HG03469 (cell line): ENCODE measurements around the gene MTHFD1L.

Experiments used
- ATAC-seq: cut with Tn5 transposase; IDR thresholded peaks from one replicate; pipeline ENCODE4 v1.9.1; 2021; ENCODE audit warnings: mild to moderate bottlenecking, moderate library complexity, moderate number of reproducible peaks; ENCODE audit not compliant: unreplicated experiment

Gene MTHFD1L

DNA sequence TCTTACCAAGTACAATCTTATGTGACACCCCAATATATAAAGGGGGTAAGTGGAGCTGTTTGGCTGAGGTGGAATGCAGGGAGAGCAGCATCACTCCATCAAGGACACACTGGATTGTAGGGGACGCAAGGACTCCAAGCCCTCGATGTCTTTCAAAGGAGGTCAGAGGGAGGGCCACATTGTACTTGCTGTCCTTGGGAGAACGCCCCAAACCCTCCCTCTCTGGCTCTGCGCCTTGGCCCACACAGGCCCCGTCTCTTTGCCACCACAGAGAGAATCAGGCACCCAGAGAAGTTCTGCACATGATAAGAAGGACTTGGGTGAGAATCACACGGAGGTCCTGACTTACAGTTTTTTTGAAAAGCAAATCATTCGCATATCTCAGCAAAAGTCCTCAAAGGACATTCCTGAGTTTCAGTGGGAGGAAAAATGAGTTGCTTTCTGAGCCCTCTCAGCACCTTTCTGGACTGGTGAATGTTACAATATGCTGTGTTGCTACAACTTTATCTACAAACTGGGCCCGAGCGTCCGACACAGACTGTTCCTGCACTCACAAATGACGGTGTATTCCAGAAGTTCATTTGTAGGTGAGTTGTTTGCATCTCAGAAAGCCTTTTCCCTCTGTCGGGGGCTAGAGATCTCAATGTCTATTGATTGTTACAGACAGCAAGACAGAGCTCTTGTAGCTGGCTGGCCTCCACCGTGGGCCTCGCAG is 281.8 kb downstream of the MTHFD1L start:
- no peak for ATAC-seq

DNA sequence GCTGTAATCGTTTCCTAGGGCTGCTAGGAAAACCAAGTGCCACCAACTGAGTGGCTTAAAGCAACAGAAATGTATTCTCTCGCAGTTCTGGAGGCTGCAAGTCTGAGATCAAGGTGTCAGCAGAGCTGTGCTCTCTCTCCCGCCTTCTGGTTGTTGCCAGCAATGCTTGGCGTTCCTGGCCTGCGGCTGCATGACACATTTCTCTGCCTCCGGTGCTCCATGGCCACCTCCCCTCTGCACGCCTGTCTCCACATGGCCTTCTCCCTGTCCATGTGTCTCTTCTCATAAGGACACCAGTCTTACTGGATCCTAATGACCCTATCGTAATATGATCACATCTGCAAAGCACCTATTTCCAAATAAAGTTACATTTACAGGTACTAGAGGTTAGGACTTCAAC is 282.6 kb downstream of the MTHFD1L start:
- ATAC-seq: no peak

GRCh38 chr6:151149793-151150192 is 284.3 kb downstream of the MTHFD1L start:
- no peak for ATAC-seq
